Measurements from ENCODE around the gene CARHSP1. TPM values are rescaled to one million over a fixed set of nuclear protein-coding genes. Genes with fewer than 3 reads are reported as not detected.

CARHSP1 gene
- total and polyA plus RNA-seq, 2 of the 4 experiments (the other 2 are of a cell fraction): 121 to 138 TPM

- no peak overlapping the region for H3K4ac ChIP-seq (ENCODE audit: low read depth, low read length)
- ATAC-seq (ENCODE audit: low read depth) (no peak), DNase-seq (no peak)
- dilution Hi-C loops (cut with HindIII; ENCODE audit: low sequenced_read_pairs, unreplicated experiment): no loop called here
- H3K27me3 ChIP-seq (ENCODE audit: control insufficient read depth, insufficient read depth, low read length): no peaks in the 10 kb centered on the region
- H4K8ac ChIP-seq (ENCODE audit: low read depth in 2 of 2, low read length in 2 of 2): no peak overlapping the region
- WGBS, 2 experiments (ENCODE audit: extremely low coverage in 2 of 2, insufficient read length in 1 of 2): 98% methylated on average over 6 of the region's 9 CpGs; no CpG with 5 or more reads in 1 of the 2 experiments
- no peak overlapping the region for H3K4me2 ChIP-seq (ENCODE audit: low read depth, low read length)
- no peak overlapping the region for H3K4me3 ChIP-seq (ENCODE audit: insufficient read depth, low read depth, low read length)
- H4K5ac ChIP-seq (ENCODE audit: low read depth, low read length): no peak overlapping the region
- intact Hi-C loops (cut with micrococcal nuclease): loop anchor here (10.0 kb wide), 1 partner anchor 192 kb away; the partner anchor contains the start of gene HAPSTR1
- in situ Hi-C loops (cut with MboI; ENCODE audit: low sequenced_read_pairs): no loop called here
- H3K36me3 ChIP-seq (ENCODE audit: control insufficient read depth, insufficient read depth, low read length): peaks cover 60% of the 10 kb centered on the region
- H3K23ac ChIP-seq (ENCODE audit: low read depth, low read length): no peak overlapping the region
- H2BK15ac ChIP-seq (ENCODE audit: low read depth, low read length): no peak overlapping the region
- no peak overlapping the region for H3K18ac ChIP-seq (ENCODE audit: low read depth, low read length)
- H3K27ac ChIP-seq (ENCODE audit: insufficient read depth, low read length): no peak overlapping the region
- H2AFZ ChIP-seq (replicated peaks; ENCODE audit: low read length, poor library complexity): no peak overlapping the region
- H3K9ac ChIP-seq (ENCODE audit: low read depth, low read length): no peak overlapping the region
- BruUV-seq (replicated peaks): no TSS peak
- no peak overlapping the region for H4K91ac ChIP-seq (ENCODE audit: insufficient read depth, low read depth, low read length)
- no peaks in the 10 kb centered on the region for H3K9me3 ChIP-seq (ENCODE audit: control insufficient read depth, insufficient read depth, low read length)
- no peaks in the 10 kb centered on the region for H3K9me1 ChIP-seq (ENCODE audit: insufficient read depth, low read length)
- no peak overlapping the region for H2AK5ac ChIP-seq (ENCODE audit: low read depth, low read length)
- no peak overlapping the region for H2BK120ac ChIP-seq (ENCODE audit: low read depth, low read length)
- no peaks in the 10 kb centered on the region for H3K4me1 ChIP-seq (ENCODE audit: control insufficient read depth, insufficient read depth, low read length)
- no peak overlapping the region for H3K14ac ChIP-seq (replicated peaks; ENCODE audit: low read depth, low read length)
- H2AK9ac ChIP-seq (replicated peaks; ENCODE audit: low read depth, low read length, poor library complexity): no peak overlapping the region
- no peak overlapping the region for H3K56ac ChIP-seq (ENCODE audit: extremely low read depth, insufficient read depth, low read length)
- no peak overlapping the region for H2BK5ac ChIP-seq (ENCODE audit: low read depth, low read length, poor library complexity, severe bottlenecking)
- TF ChIP-seq RAD21 (IDR thresholded peaks at IDR 0.05; ENCODE audit: low read length) (no peak), MXI1 (IDR thresholded peaks at IDR 0.05; ENCODE audit: borderline replicate concordance, low read depth, low read length) (no peak), ELK1 (IDR thresholded peaks at IDR 0.05; ENCODE audit: borderline replicate concordance, low read depth, low read length) (no peak), NFE2L2 (IDR thresholded peaks at IDR 0.05; ENCODE audit: low read depth, low read length) (no peak), POLR2A (IDR thresholded peaks at IDR 0.05; ENCODE audit: low read depth, low read length) (no peak), USF2 (IDR thresholded peaks at IDR 0.05; ENCODE audit: low read depth, low read length) (no peak), MAFK (IDR thresholded peaks at IDR 0.05; ENCODE audit: low read depth, low read length) (no peak), SMC3 (IDR thresholded peaks at IDR 0.05; ENCODE audit: low read depth, low read length) (no peak), MAZ (IDR thresholded peaks at IDR 0.05; ENCODE audit: borderline replicate concordance, low read depth, low read length) (no peak), RFX5 (IDR thresholded peaks at IDR 0.05; ENCODE audit: low read depth, low read length) (no peak), RCOR1 (IDR thresholded peaks at IDR 0.05; ENCODE audit: insufficient replicate concordance, low read length) (no peak), CHD1 (IDR thresholded peaks at IDR 0.05; ENCODE audit: low read depth, low read length) (no peak), CEBPB (IDR thresholded peaks at IDR 0.05; ENCODE audit: low read depth, low read length) (no peak), CTCF (conservative IDR thresholded peaks at IDR 0.05; ENCODE audit: low read depth, low read length) (no peak), FOS (IDR thresholded peaks at IDR 0.05; ENCODE audit: low read depth, low read length) (no peak), BHLHE40 (IDR thresholded peaks at IDR 0.05; ENCODE audit: low read depth, low read length) (no peak)
- H4K20me1 ChIP-seq (ENCODE audit: insufficient read depth, low read length): peaks cover 3% of the 10 kb centered on the region; the same call in 1 of the 2 replicates
- no peak overlapping the region for H2BK20ac ChIP-seq (ENCODE audit: low read depth, low read length)
- POLR2A ChIA-PET (ENCODE audit: unreplicated experiment): no interaction called here
- H3K79me1 ChIP-seq (ENCODE audit: low read depth in 1 of 2, low read length in 2 of 2): peaks cover 17 to 27% of the 10 kb centered on the region in 2 experiments
- CTCF ChIA-PET: no interaction called here
Observed at GRCh38 chr16:8903004-8903403, 34.2 kb upstream of the CARHSP1 start.
